Measurements from ENCODE around the gene PDE4D. TPM values are rescaled to one million over a fixed set of nuclear protein-coding genes. Genes with fewer than 3 reads are reported as not detected.

Gene PDE4D
- total and polyA plus RNA-seq, 2 donors (not counting 3 experiments of a cell fraction or from before 2014, with no cell fraction given), result 34.5 to 51.2 TPM

DNA sequence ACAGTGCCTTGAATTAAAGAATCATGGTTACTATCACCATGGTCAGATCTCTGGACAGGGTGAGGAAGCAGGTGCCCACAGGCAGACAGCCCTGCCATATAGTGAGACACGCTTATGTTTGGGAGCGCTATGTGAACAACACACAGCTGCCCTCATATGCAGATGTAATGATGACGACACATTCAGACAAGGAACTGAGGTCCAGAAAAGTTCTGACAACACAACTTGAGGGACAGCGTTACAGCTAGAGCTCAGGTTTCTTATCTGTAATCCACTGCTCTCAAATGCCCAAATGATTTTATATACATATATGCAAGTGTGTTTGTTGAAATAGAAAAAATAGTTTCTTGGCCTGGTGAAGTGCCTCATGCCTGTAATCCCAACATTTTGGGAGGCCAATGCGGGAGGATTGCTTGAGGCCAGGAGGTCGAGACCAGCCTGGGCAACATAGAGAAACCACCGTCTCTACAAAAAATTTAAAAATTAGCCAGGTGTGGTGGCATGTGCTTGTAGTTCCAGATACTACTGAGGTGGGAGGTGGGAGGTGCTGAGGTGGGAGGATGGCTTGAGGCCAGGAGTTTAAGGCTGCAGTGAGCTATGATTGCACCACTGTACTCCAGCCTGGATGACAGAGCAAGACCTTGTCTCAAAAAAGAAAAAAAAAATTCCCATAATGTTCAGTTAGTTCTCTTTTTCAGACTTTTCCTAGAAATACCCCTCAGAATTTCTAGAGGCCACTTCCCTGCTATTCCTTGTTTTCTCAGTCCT, 887.4 kb downstream of the PDE4D start:
- DNase-seq (ENCODE audit: low read depth, low spot score) (no peak), FAIRE-seq (no peak)
- H3K27me3 ChIP-seq (ENCODE audit: control insufficient read depth in 2 of 2, insufficient read depth in 2 of 2, low read length in 2 of 2), result peaks cover 0 to 1% of the 10 kb centered on the region in 2 experiments
- H3K9me1 ChIP-seq (replicated peaks; ENCODE audit: control insufficient read depth, extremely low read depth, insufficient read depth, low read length), result no peaks in the 10 kb centered on the region
- no peak overlapping the region for H3K4me2 ChIP-seq (ENCODE audit: insufficient read depth, low read length)
- H3K79me2 ChIP-seq (ENCODE audit: control insufficient read depth, insufficient read depth, low read length), result no peaks in the 10 kb centered on the region
- H3K9ac ChIP-seq (replicated peaks; ENCODE audit: extremely low read depth, insufficient read depth, low read length), result no peak overlapping the region
- no peak overlapping the region for H3K4me3 ChIP-seq (replicated peaks in 1 of 3; ENCODE audit: insufficient read depth in 1 of 3, low read depth in 1 of 3, low read length in 3 of 3)
- BruUV-seq (replicated peaks), result no TSS peak
- ChIA-PET CTCF (interaction anchor here (3.6 kb wide), 2 partner anchors 113 to 120 kb away, joined by 24 to 59 read pairs; no protein-coding TSS in a partner anchor), POLR2A (no interaction called here)
- intact Hi-C loops (cut with micrococcal nuclease) (no loop called here), dilution Hi-C loops (cut with MboI; ENCODE audit: extremely low pct_ligation_motif_present, low sequenced_read_pairs) (no loop called here)
- H2AFZ ChIP-seq (ENCODE audit: low read depth, low read length), result no peak overlapping the region
- TF ChIP-seq, protein P1, sequence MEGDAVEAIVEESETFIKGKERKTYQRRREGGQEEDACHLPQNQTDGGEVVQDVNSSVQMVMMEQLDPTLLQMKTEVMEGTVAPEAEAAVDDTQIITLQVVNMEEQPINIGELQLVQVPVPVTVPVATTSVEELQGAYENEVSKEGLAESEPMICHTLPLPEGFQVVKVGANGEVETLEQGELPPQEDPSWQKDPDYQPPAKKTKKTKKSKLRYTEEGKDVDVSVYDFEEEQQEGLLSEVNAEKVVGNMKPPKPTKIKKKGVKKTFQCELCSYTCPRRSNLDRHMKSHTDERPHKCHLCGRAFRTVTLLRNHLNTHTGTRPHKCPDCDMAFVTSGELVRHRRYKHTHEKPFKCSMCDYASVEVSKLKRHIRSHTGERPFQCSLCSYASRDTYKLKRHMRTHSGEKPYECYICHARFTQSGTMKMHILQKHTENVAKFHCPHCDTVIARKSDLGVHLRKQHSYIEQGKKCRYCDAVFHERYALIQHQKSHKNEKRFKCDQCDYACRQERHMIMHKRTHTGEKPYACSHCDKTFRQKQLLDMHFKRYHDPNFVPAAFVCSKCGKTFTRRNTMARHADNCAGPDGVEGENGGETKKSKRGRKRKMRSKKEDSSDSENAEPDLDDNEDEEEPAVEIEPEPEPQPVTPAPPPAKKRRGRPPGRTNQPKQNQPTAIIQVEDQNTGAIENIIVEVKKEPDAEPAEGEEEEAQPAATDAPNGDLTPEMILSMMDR (IDR thresholded peaks at IDR 0.05; ENCODE audit: extremely low read depth in 1 of 2, insufficient read depth in 1 of 2, low read depth in 1 of 2, low read length in 2 of 2), result no peak
- TF ChIP-seq, protein P2, sequence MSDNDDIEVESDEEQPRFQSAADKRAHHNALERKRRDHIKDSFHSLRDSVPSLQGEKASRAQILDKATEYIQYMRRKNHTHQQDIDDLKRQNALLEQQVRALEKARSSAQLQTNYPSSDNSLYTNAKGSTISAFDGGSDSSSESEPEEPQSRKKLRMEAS (IDR thresholded peaks at IDR 0.05; ENCODE audit: insufficient read depth, insufficient read length), result no peak
- TF ChIP-seq POLR2AphosphoS5 (IDR thresholded peaks at IDR 0.05; ENCODE audit: insufficient read depth, low read depth, low read length) (no peak), EZH2 (IDR thresholded peaks at IDR 0.05; ENCODE audit: borderline replicate concordance, low read depth, low read length, severe bottlenecking) (no peak), JUN (IDR thresholded peaks at IDR 0.05; ENCODE audit: borderline replicate concordance, insufficient read depth, insufficient read length, low read depth) (no peak), POLR2A (IDR thresholded peaks at IDR 0.05; ENCODE audit: low read depth, low read length) (no peak), FOS (IDR thresholded peaks at IDR 0.05; ENCODE audit: borderline replicate concordance, insufficient read depth, low read length) (no peak), GATA2 (IDR thresholded peaks at IDR 0.05; ENCODE audit: insufficient read depth, insufficient read length, low read depth, low read length) (no peak), MYC (IDR thresholded peaks at IDR 0.05; ENCODE audit: low read depth, low read length) (no peak)
- H3K36me3 ChIP-seq (ENCODE audit: control insufficient read depth in 2 of 2, extremely low read depth in 1 of 2, insufficient read depth in 2 of 2, low read length in 2 of 2), result no peaks in the 10 kb centered on the region
- no peaks in the 10 kb centered on the region for H3K4me1 ChIP-seq (ENCODE audit: control insufficient read depth, extremely low read depth, insufficient read depth, low read length)
- peaks cover 2% of the 10 kb centered on the region for H4K20me1 ChIP-seq (replicated peaks; ENCODE audit: control insufficient read depth, extremely low read depth, insufficient read depth, low read length)
- no peaks in the 10 kb centered on the region for H3K9me3 ChIP-seq (replicated peaks; ENCODE audit: control insufficient read depth, insufficient read depth, low read length)
- no peak overlapping the region for H3K27ac ChIP-seq (ENCODE audit: insufficient read depth, low read depth, low read length)

All from endothelial cell of umbilical vein (primary cell).